Measurements from ENCODE around the gene EPGN. TPM values are rescaled to one million over a fixed set of nuclear protein-coding genes. Genes with fewer than 3 reads are reported as not detected.

EPGN gene
- total and polyA plus RNA-seq, 2 of the 13 experiments (the other 11 are each of a cell fraction or from before 2014, with no cell fraction given) = not detected

DNA sequence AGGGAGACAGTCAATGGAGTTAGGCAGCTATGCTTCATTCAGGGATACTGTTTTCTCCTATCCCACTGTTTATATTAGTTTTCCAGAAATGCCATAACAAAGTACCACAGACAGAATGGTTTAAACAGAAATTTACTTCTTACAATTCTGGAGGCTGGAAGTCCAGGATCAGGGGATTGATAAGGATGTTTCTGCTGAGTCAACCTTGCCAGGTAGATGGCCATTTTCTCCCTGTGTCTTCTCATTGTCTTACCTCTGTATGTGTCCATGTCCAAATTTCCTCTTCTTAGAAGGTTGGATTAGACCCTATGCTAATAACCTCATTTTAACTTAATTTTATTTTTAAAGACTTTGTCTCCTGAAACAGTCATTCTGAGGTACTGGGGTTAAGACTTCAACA is 20.5 kb upstream of the EPGN start:
- Histone ChIP-seq H4K20me1 (ENCODE audit: insufficient read depth, low read length) (no peaks in the 10 kb centered on the region), H3K27ac (ENCODE audit: extremely low read length, insufficient read depth, low read length) (no peak overlapping the region), H3K4me2 (ENCODE audit: low read depth, low read length) (no peak overlapping the region), H3K36me3 (replicated peaks in 1 of 2; ENCODE audit: control insufficient read depth in 1 of 2, insufficient read depth in 2 of 2, low read length in 2 of 2) (no peaks in the 10 kb centered on the region), H3K79me2 (ENCODE audit: insufficient read depth, low read length) (no peaks in the 10 kb centered on the region), H3K9ac (ENCODE audit: insufficient read depth, low read depth, low read length) (no peak overlapping the region), H3K4me3 (replicated peaks in 1 of 3; ENCODE audit: insufficient read depth in 1 of 3, low read depth in 2 of 3, low read length in 3 of 3) (no peak overlapping the region), H3K4me1 (ENCODE audit: insufficient read depth, low read length) (no peaks in the 10 kb centered on the region), H3K9me3 (ENCODE audit: low read length) (no peaks in the 10 kb centered on the region), H3K27me3 (ENCODE audit: control insufficient read depth in 1 of 2, insufficient read depth in 2 of 2, low read length in 2 of 2) (no peaks in the 10 kb centered on the region), H2AFZ (ENCODE audit: low read length) (no peak overlapping the region)
- in situ Hi-C loops (cut with HindIII; ENCODE audit: extremely low pct_ligation_motif_present, low pct_unique_long_range_greater_than_20kb) = no loop called here
- ChIA-PET CTCF (ENCODE audit: low intra/inter-chr PET ratio, low total read pairs) (no interaction called here), POLR2A (no interaction called here)
- BruUV-seq (replicated peaks) = no TSS peak
- FAIRE-seq (no peak), ATAC-seq (no peak), DNase-seq (ENCODE audit: low spot score) (no peak)
- TF ChIP-seq ZNF740 (CRISPR knock-in tag; IDR thresholded peaks at IDR 0.05) = no peak
- peak; percentile 12 to 80; a peak in 2 of 4 replicates for TF ChIP-seq MAFK (conservative IDR thresholded peaks at IDR 0.05 in 1 of 2, IDR thresholded peaks at IDR 0.05 in 1 of 2; ENCODE audit: low read length in 2 of 2)
- TF ChIP-seq HHEX (CRISPR knock-in tag; IDR thresholded peaks at IDR 0.05) = no peak
- peak; percentile 59; the same call in 1 of the 2 replicates for TF ChIP-seq MAFF (IDR thresholded peaks at IDR 0.05; ENCODE audit: low read depth, low read length)
- TF ChIP-seq STAT5B (CRISPR knock-in tag; IDR thresholded peaks at IDR 0.05) = no peak
- intact Hi-C loops (cut with micrococcal nuclease; ENCODE audit: unreplicated experiment) = no loop called here

DNA sequence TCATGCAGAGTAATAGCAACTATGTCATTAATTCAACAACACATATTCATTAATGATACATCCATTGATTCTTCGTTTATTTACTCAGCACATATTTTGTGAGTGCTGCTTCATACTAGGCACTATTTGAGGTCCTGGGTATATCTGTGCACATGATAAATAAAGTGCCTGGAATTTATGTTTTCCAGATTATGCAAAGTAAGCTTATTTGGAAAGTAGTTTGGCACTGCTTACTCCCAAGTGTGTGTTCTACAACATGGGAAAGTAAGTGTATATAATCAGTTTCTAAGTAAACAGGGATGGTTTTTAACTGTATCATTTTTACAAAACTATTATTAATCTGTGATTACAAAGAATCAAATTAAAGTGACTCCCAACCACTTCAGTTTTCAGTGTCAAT is 16.8 kb upstream of the EPGN start:
- ATAC-seq (no peak), DNase-seq (ENCODE audit: low spot score) (no peak), FAIRE-seq (no peak)
- H4K20me1 ChIP-seq (ENCODE audit: insufficient read depth, low read length) = no peaks in the 10 kb centered on the region
- no peaks in the 10 kb centered on the region for H3K27me3 ChIP-seq (ENCODE audit: control insufficient read depth in 1 of 2, insufficient read depth in 2 of 2, low read length in 2 of 2)
- no peaks in the 10 kb centered on the region for H3K4me1 ChIP-seq (ENCODE audit: insufficient read depth, low read length)
- H3K79me2 ChIP-seq (ENCODE audit: insufficient read depth, low read length) = no peaks in the 10 kb centered on the region
- no peak overlapping the region for H3K4me3 ChIP-seq (replicated peaks in 1 of 3; ENCODE audit: insufficient read depth in 1 of 3, low read depth in 2 of 3, low read length in 3 of 3)
- ChIA-PET CTCF (ENCODE audit: low intra/inter-chr PET ratio, low total read pairs) (no interaction called here), POLR2A (no interaction called here)
- intact Hi-C loops (cut with micrococcal nuclease; ENCODE audit: unreplicated experiment) (no loop called here), in situ Hi-C loops (cut with HindIII; ENCODE audit: extremely low pct_ligation_motif_present, low pct_unique_long_range_greater_than_20kb) (no loop called here)
- 8% methylated on average over 1 of the region's 1 CpG for WGBS (ENCODE audit: low lambda C conversion rate)
- no peak overlapping the region for H3K4me2 ChIP-seq (ENCODE audit: low read depth, low read length)
- TF ChIP-seq ZNF878 (CRISPR knock-in tag; IDR thresholded peaks at IDR 0.05) = no peak
- TF ChIP-seq NFE2 (CRISPR knock-in tag; IDR thresholded peaks at IDR 0.05) = no peak
- peak; percentile 76 to 79 for TF ChIP-seq MAFK (conservative IDR thresholded peaks at IDR 0.05 in 1 of 2, IDR thresholded peaks at IDR 0.05 in 1 of 2; ENCODE audit: low read length in 2 of 2)
- TF ChIP-seq CHCHD3 (CRISPR knock-in tag; IDR thresholded peaks at IDR 0.05) = no peak
- TF ChIP-seq MAFF (IDR thresholded peaks at IDR 0.05; ENCODE audit: low read depth, low read length) = peak; percentile 65
- no peak for TF ChIP-seq SALL1 (CRISPR knock-in tag; IDR thresholded peaks at IDR 0.05)
- TF ChIP-seq SP2 (CRISPR knock-in tag; IDR thresholded peaks at IDR 0.05) = no peak
- TF ChIP-seq ZFAT (CRISPR knock-in tag; conservative IDR thresholded peaks at IDR 0.05) = no peak
- no peaks in the 10 kb centered on the region for H3K9me3 ChIP-seq (ENCODE audit: low read length)
- no peaks in the 10 kb centered on the region for H3K36me3 ChIP-seq (replicated peaks in 1 of 2; ENCODE audit: control insufficient read depth in 1 of 2, insufficient read depth in 2 of 2, low read length in 2 of 2)
- H2AFZ ChIP-seq (ENCODE audit: low read length) = no peak overlapping the region
- H3K9ac ChIP-seq (ENCODE audit: insufficient read depth, low read depth, low read length) = no peak overlapping the region
- no TSS peak for BruUV-seq (replicated peaks)
- H3K27ac ChIP-seq (ENCODE audit: extremely low read length, insufficient read depth, low read length) = no peak overlapping the region
